ENCODE results near the gene SRXN1. TPM values are rescaled to one million over a fixed set of nuclear protein-coding genes. Genes with fewer than 3 reads are reported as not detected.

The SRXN1 gene
- total and polyA plus RNA-seq, 12 donors: 11.9 to 42.0 (median 30.9) TPM

- Histone ChIP-seq H3K4me1 (peaks cover 0 to 6% (median 0%) of the 10 kb centered on the region in 9 donors), H3K9me3 (no peaks in the 10 kb centered on the region), H3K27me3 (no peaks in the 10 kb centered on the region), H3K4me3 (no peak overlapping the region), H3K36me3 (no peaks in the 10 kb centered on the region), H3K27ac (no peak overlapping the region)
- 72 to 75% methylated on average over 14 of the region's 14 CpGs for WGBS, 2 donors
- intact Hi-C loops (cut with DNase I): no loop called here
- ATAC-seq: no peak
- no peak for DNase-seq
- no peak for TF ChIP-seq CTCF (IDR thresholded peaks at IDR 0.05)
Measured at GRCh38 chr20:634148-634925, 18.7 kb downstream of the SRXN1 start.

GRCh38 chr20:631101-631500 is 21.9 kb downstream of the SRXN1 start:
- H3K27me3 ChIP-seq: no peaks in the 10 kb centered on the region
- H3K4me1 ChIP-seq: peaks cover 0 to 6% (median 0%) of the 10 kb centered on the region in 9 donors
- H3K27ac ChIP-seq: no peak overlapping the region
- TF ChIP-seq CTCF (IDR thresholded peaks at IDR 0.05): no peak
- H3K36me3 ChIP-seq: no peaks in the 10 kb centered on the region
- ATAC-seq: no peak
- no peak overlapping the region for H3K4me3 ChIP-seq
- H3K9me3 ChIP-seq: peaks cover 0 to 2% (median 0%) of the 10 kb centered on the region in 11 donors
- intact Hi-C loops (cut with DNase I): no loop called here
- no peak for DNase-seq
- WGBS, 2 donors: 37 to 59% methylated on average over 1 of the region's 1 CpG

GRCh38 chr20:626579-626978 is 26.4 kb downstream of the SRXN1 start:
- Histone ChIP-seq H3K4me3 (no peak overlapping the region), H3K36me3 (no peaks in the 10 kb centered on the region), H3K27me3 (no peaks in the 10 kb centered on the region), H3K9me3 (peaks cover 0 to 10% (median 0%) of the 10 kb centered on the region in 11 donors), H3K4me1 (peaks cover 0 to 6% (median 0%) of the 10 kb centered on the region in 9 donors), H3K27ac (no peak overlapping the region)
- no peak for ATAC-seq
- DNase-seq: no peak
- WGBS, 2 donors: 85 to 98% methylated on average over 2 of the region's 2 CpGs
- no peak for TF ChIP-seq CTCF (IDR thresholded peaks at IDR 0.05)
- intact Hi-C loops (cut with DNase I): no loop called here

GRCh38 chr20:625360-625932 is 27.6 kb downstream of the SRXN1 start:
- no peak overlapping the region for H3K4me3 ChIP-seq
- DNase-seq (no peak), ATAC-seq (peak in 7 of 8 donors; percentile 27 to 65 (median 58))
- H3K27ac ChIP-seq: peak overlapping the region in 1 of 10 donors; percentile 27
- H3K4me1 ChIP-seq: peaks cover 0 to 9% (median 4%) of the 10 kb centered on the region in 9 donors
- no peak for TF ChIP-seq CTCF (IDR thresholded peaks at IDR 0.05)
- WGBS, 2 donors: 68 to 77% methylated on average over 4 of the region's 4 CpGs
- no peaks in the 10 kb centered on the region for H3K27me3 ChIP-seq
- intact Hi-C loops (cut with DNase I): no loop called here
- H3K9me3 ChIP-seq: peaks cover 0 to 10% (median 0%) of the 10 kb centered on the region in 11 donors
- H3K36me3 ChIP-seq: no peaks in the 10 kb centered on the region

All from heart right ventricle (tissue), 16 donors.